Keratinocyte (primary cell): Measurements from ENCODE around the gene SCN10A.

Experiments used
- EZH2 ChIP-seq: IDR thresholded peaks from one replicate; pipeline ENCODE4 v1.6.1; 2012; ENCODE audit warnings: inconsistent platforms, mild to moderate bottlenecking, low read length, moderate library complexity
- TF ChIP-seq, protein P1 (sequence below), 3 experiments: IDR thresholded peaks in 1 of 3; conservative IDR thresholded peaks in 1 of 3; optimal IDR thresholded peaks in 1 of 3; 2 replicates in 2 of 3; 3 replicates in 1 of 3; pipeline versions ENCODE3 to v1.5.1; 2011; ENCODE audit warnings: low read length in 3 of 3, mild to moderate bottlenecking in 3 of 3, moderate library complexity in 2 of 3, control low read depth in 1 of 3, inconsistent platforms in 1 of 3; ENCODE audit not compliant: insufficient read depth in 2 of 3; ENCODE audit errors: extremely low read depth in 1 of 3

DNA sequence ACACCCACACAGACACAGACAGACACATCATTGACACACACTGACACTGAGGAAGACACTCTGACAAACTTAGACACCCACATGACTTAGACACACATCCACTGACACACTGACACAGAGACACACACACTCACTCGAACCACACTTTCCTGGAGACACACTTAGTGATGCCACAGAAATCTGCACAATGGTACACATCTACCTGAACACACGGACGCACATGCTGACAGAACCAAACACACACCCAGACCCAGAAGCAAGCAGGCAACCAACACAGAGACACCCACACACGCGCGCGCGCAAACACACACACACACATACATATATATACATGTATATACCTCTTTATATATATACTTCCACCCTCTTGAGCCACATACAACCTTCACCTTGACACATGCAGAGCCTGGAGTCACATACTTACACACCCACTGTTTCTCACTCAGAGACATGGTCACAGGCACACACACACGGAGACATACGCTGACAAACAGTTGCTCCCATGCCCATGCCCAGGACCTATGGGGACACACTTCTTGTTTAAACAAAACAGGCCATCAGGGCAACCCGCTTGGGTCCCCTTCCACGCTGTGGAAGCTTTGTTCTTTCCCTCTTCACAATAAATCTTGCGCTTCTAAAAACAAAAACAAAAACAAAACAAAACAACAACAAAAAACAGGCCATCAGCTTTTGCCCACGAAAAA, 165.6 kb downstream of the SCN10A start:
- TF ChIP-seq, protein P1, sequence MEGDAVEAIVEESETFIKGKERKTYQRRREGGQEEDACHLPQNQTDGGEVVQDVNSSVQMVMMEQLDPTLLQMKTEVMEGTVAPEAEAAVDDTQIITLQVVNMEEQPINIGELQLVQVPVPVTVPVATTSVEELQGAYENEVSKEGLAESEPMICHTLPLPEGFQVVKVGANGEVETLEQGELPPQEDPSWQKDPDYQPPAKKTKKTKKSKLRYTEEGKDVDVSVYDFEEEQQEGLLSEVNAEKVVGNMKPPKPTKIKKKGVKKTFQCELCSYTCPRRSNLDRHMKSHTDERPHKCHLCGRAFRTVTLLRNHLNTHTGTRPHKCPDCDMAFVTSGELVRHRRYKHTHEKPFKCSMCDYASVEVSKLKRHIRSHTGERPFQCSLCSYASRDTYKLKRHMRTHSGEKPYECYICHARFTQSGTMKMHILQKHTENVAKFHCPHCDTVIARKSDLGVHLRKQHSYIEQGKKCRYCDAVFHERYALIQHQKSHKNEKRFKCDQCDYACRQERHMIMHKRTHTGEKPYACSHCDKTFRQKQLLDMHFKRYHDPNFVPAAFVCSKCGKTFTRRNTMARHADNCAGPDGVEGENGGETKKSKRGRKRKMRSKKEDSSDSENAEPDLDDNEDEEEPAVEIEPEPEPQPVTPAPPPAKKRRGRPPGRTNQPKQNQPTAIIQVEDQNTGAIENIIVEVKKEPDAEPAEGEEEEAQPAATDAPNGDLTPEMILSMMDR (optimal IDR thresholded peaks at IDR 0.05 in 1 of 3, IDR thresholded peaks at IDR 0.05 in 1 of 3, conservative IDR thresholded peaks at IDR 0.05 in 1 of 3; ENCODE audit: extremely low read depth in 1 of 3, insufficient read depth in 2 of 3, low read length in 3 of 3) = no peak
- no peak for TF ChIP-seq EZH2
